K562 (cell line): ENCODE data around the gene ZNF266. TPM values are rescaled to one million over a fixed set of nuclear protein-coding genes. Genes with fewer than 3 reads are reported as not detected.
A peak's percentile ranks its signal among the peaks of the same experiment; 100 is the strongest.

ENCODE experiments used
- CREBBP ChIP-seq: IDR thresholded peaks from one replicate; pipeline ENCODE4 v1.6.1; 2012; ENCODE audit warnings: low read depth, mild to moderate bottlenecking, control low read depth, inconsistent platforms, low read length
- FOXP4 ChIP-seq: sonication (generic); formaldehyde crosslinking; IDR thresholded peaks from 2 replicates; pipeline ENCODE4 v1.8.0; 2022; ENCODE audit warnings: mild to moderate bottlenecking, missing genetic modification reagents, borderline replicate concordance
- HDAC3 ChIP-seq: fragments of 450-650 bp; IDR thresholded peaks from 2 replicates; pipeline ENCODE4 v1.6.1; 2018; ENCODE audit warnings: borderline replicate concordance, mild to moderate bottlenecking, moderate library complexity; ENCODE audit not compliant: partially characterized antibody
- KAT2B ChIP-seq: IDR thresholded peaks from one replicate; pipeline ENCODE4 v1.6.1; 2012; ENCODE audit warnings: low read depth, mild to moderate bottlenecking, control low read depth, inconsistent platforms, low read length, moderate library complexity
- MAZ ChIP-seq, 2 experiments: fragments of 450-650 bp in 1 of 2; sonication (generic) in 1 of 2; formaldehyde crosslinking; IDR thresholded peaks in 1 of 2; conservative IDR thresholded peaks in 1 of 2; 2 replicates each; pipeline versions ENCODE4 v1.4.0 to v1.5.0; 2020; ENCODE audit warnings: mild to moderate bottlenecking in 1 of 2, missing genetic modification reagents in 1 of 2
- NFATC3 ChIP-seq: fragments of 450-650 bp; IDR thresholded peaks from 2 replicates; pipeline ENCODE4 v1.6.1; 2017; ENCODE audit warnings: mild to moderate bottlenecking
- NUFIP1 ChIP-seq: fragments of 450-650 bp; IDR thresholded peaks from 2 replicates; pipeline ENCODE4 v1.6.1; 2018; ENCODE audit not compliant: partially characterized antibody
- PATZ1 ChIP-seq: fragments of 250-450 bp; sonication (Bioruptor Pico); IDR thresholded peaks from 2 replicates; pipeline ENCODE4 v1.5.0; 2020; ENCODE audit warnings: mild to moderate bottlenecking, borderline replicate concordance
- SIN3B ChIP-seq: fragments of 450-650 bp; IDR thresholded peaks from 2 replicates; pipeline ENCODE4 v1.6.1; 2017; ENCODE audit warnings: low read depth, mild to moderate bottlenecking, moderate library complexity
- SPI1 ChIP-seq: IDR thresholded peaks from 2 replicates; pipeline ENCODE4 v1.6.1; 2011; ENCODE audit warnings: low read depth, low read length, control low read depth, borderline replicate concordance
- TCF7L2 ChIP-seq: fragments of 150-350 bp; IDR thresholded peaks from 2 replicates; pipeline ENCODE4 v1.6.1; 2016; ENCODE audit warnings: low read depth, mild to moderate bottlenecking, low read length, moderate library complexity
- ZNF143 ChIP-seq: sonication (generic); formaldehyde crosslinking; IDR thresholded peaks from 2 replicates; pipeline ENCODE4 v1.9.0; 2022; ENCODE audit warnings: mild to moderate bottlenecking, missing genetic modification reagents
- ZNF347 ChIP-seq: fragments of 450-650 bp; formaldehyde crosslinking; IDR thresholded peaks from 2 replicates; pipeline ENCODE4 v1.4.0; 2020; ENCODE audit warnings: low read depth, mild to moderate bottlenecking, moderate library complexity
- ZNF583 ChIP-seq: fragments of 250-450 bp; sonication (Bioruptor Pico); IDR thresholded peaks from 2 replicates; pipeline ENCODE4 v1.4.0; 2020
- ZNF644 ChIP-seq: fragments of 200-800 bp; sonication (Bioruptor generic); IDR thresholded peaks from 2 replicates; pipeline ENCODE4 v1.6.1; 2016; ENCODE audit warnings: low read depth, missing genetic modification characterization, missing compliant biosample characterization
- ZNF75A ChIP-seq: fragments of 450-650 bp; formaldehyde crosslinking; IDR thresholded peaks from 2 replicates; pipeline ENCODE4 v1.4.0; 2020; ENCODE audit warnings: mild to moderate bottlenecking
- polyA plus RNA-seq, 8 experiments: library from polyadenylated mRNA; depleted of rRNA in 4 of 8; stranded (reverse) in 5 of 8; unstranded in 3 of 8; fragments of >200 nt; fragmentation: Nextera tagmentation in 2 of 8; fragmentation: Illumina TruSeq in 1 of 8; extraction: Ambion mirVana in 2 of 8; extraction: Trizol in 1 of 8; gene quantifications; 2 replicates each; pipeline versions ENCODE4 v1.2.1 to v1.2.3, GENCODE V29; 2011 to 2014; ENCODE audit warnings: inconsistent platforms in 1 of 8, missing spikeins in 1 of 8
- total RNA-seq, 7 experiments: library from RNA; depleted of rRNA in 6 of 7; stranded (reverse); fragments of >200 nt in 6 of 7; fragmentation: Illumina TruSeq in 2 of 7; extraction: Trizol in 2 of 7; gene quantifications; 2 replicates each; pipeline versions ENCODE4 v1.2.1 to v1.2.3, GENCODE V29; 2011 to 2021; ENCODE audit warnings: low replicate concordance in 1 of 7
- TF ChIP-seq, protein P1 (sequence below): fragments of 450-650 bp; IDR thresholded peaks from 2 replicates; pipeline ENCODE4 v1.6.1; 2016; ENCODE audit warnings: antibody characterized with exemption
- TF ChIP-seq, protein P2 (sequence below), 2 experiments: fragments of 450-650 bp in 1 of 2; IDR thresholded peaks; 2 replicates each; pipeline ENCODE4 v1.6.1; 2011 to 2017; ENCODE audit warnings: low read depth in 2 of 2, antibody characterized with exemption in 1 of 2, borderline replicate concordance in 1 of 2, low read length in 1 of 2, mild to moderate bottlenecking in 1 of 2, mixed read lengths in 1 of 2; ENCODE audit not compliant: control insufficient read depth in 1 of 2

ZNF266 gene
- total and polyA plus RNA-seq, 9 of the 15 experiments (the other 6 are each of a cell fraction or from before 2014, with no cell fraction given) = 5.9 to 40.9 (median 20.3) TPM

- TF ChIP-seq, protein P1, sequence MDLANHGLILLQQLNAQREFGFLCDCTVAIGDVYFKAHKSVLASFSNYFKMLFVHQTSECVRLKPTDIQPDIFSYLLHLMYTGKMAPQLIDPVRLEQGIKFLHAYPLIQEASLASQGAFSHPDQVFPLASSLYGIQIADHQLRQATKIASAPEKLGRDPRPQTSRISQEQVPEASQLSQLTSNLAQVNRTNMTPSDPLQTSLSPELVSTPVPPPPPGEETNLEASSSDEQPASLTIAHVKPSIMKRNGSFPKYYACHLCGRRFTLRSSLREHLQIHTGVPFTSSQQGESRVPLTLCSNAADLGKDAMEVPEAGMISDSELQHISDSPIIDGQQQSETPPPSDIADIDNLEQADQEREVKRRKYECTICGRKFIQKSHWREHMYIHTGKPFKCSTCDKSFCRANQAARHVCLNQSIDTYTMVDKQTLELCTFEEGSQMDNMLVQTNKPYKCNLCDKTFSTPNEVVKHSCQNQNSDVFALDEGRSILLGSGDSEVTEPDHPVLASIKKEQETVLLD = no peak
- peak; percentile 24 to 34; a peak in 1 of 4 replicates for TF ChIP-seq MAZ (CRISPR knock-in tag; conservative IDR thresholded peaks at IDR 0.05 in 1 of 2, IDR thresholded peaks at IDR 0.05 in 1 of 2)
- no peak for TF ChIP-seq ZNF75A (CRISPR knock-in tag)
- no peak for TF ChIP-seq TCF7L2
- peak; percentile 20 for TF ChIP-seq KAT2B
- TF ChIP-seq, protein P2, sequence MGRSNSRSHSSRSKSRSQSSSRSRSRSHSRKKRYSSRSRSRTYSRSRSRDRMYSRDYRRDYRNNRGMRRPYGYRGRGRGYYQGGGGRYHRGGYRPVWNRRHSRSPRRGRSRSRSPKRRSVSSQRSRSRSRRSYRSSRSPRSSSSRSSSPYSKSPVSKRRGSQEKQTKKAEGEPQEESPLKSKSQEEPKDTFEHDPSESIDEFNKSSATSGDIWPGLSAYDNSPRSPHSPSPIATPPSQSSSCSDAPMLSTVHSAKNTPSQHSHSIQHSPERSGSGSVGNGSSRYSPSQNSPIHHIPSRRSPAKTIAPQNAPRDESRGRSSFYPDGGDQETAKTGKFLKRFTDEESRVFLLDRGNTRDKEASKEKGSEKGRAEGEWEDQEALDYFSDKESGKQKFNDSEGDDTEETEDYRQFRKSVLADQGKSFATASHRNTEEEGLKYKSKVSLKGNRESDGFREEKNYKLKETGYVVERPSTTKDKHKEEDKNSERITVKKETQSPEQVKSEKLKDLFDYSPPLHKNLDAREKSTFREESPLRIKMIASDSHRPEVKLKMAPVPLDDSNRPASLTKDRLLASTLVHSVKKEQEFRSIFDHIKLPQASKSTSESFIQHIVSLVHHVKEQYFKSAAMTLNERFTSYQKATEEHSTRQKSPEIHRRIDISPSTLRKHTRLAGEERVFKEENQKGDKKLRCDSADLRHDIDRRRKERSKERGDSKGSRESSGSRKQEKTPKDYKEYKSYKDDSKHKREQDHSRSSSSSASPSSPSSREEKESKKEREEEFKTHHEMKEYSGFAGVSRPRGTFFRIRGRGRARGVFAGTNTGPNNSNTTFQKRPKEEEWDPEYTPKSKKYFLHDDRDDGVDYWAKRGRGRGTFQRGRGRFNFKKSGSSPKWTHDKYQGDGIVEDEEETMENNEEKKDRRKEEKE (IDR thresholded peaks at IDR 0.05; ENCODE audit: borderline replicate concordance in 1 of 2, control insufficient read depth in 1 of 2, low read depth in 2 of 2, low read length in 1 of 2) = no peak
- no peak for TF ChIP-seq ZNF143 (CRISPR knock-in tag)
- TF ChIP-seq FOXP4 (CRISPR knock-in tag) = no peak; the same call in 1 of the 2 replicates
- TF ChIP-seq NUFIP1 = no peak
- TF ChIP-seq SIN3B = peak; percentile 80; the same call in 1 of the 2 replicates
- TF ChIP-seq CREBBP = no peak
- no peak for TF ChIP-seq PATZ1 (CRISPR knock-in tag)
- TF ChIP-seq NFATC3 = no peak
- TF ChIP-seq ZNF347 (CRISPR knock-in tag) = no peak
- TF ChIP-seq SPI1 = no peak
- no peak for TF ChIP-seq HDAC3
- TF ChIP-seq ZNF583 (CRISPR knock-in tag) = no peak
- 0 out of 2 replicates have a peak, but pooled peaks have one; percentile 23 for TF ChIP-seq ZNF644 (tag)
Observed at GRCh38 chr19:9435279-9436268, at the start of gene ZNF266 (continued).
